ENCODE measurements around the gene CUX1. TPM values are rescaled to one million over a fixed set of nuclear protein-coding genes. Genes with fewer than 3 reads are reported as not detected.
"Not testable (repeated sequence)": the region's sequence is repeated elsewhere in the genome, so short reads cannot be mapped to it uniquely, and the experiment has no call there.

CUX1 gene
- total RNA-seq, 1 experiment from 2014 or later, result 49.8 TPM

DNA sequence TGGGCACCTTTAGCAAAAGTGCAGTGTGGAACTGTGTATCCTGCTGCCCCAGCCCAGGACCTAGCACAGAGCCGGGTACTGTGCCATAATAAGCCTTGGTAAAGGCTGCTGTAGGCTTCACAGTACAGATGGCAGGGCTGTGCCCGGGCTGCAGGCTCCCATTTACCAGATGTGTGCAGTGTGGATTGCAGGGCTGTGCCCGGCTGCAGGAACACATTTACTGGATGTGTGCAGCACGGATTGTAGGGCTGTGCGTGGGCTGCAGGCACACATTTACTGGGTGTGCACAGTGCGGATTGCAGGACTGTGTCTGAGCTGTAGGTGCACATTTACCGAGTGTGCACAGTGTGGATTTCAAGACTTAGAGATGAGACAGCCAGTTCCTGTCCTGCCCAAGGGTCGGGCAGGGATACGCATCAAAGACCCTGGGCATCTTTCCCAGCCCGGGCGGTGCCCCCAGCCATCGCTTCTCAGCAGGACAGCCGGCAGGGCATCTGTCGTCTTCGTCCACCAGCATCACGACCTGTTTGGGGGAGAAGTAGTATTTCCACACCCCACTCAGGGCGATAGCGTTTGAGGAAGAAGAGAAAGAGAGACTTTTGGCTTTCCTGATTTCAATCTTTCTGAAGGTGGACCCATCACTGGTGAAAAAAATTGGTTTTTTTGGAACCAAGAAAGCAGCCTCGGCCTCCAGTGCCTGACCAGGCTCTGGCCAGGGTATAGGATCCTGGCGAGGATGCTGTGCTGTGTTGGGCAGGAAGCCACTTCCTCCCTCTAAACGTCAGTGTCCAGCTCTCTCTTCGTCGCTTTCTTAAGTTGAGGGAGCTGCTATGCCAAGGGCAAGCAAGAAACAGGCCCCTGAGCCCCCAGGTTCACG, 180.8 kb downstream of the CUX1 start:
- no peak for DNase-seq (ENCODE audit: low read depth in 1 of 2, low spot score in 2 of 2)
- Histone ChIP-seq H3K4me1 (replicated peaks) (no peaks in the 10 kb centered on the region), H3K4me3 (no peak overlapping the region), H3K9me3 (replicated peaks) (no peaks in the 10 kb centered on the region), H3K27ac (no peak overlapping the region), H3K27me3 (replicated peaks) (no peaks in the 10 kb centered on the region), H3K36me3 (no peaks in the 10 kb centered on the region)

DNA sequence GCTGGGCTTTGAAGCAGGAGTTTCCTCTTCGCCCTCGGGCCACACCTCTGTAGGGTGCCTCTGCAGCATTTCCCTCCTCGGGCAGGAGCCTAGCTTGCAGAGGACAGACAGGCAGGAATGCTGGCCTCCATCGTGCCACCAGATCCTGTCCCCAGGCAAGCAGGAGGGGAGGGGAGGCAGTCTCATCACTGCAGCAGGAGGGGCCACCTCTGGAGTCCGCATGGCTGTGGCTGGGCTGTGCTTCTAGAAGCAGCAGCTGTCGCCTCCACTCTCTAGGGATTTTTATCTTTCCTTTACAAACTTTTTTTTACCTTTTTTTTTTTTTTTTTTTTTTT, 181.4 kb downstream of the CUX1 start:
- Histone ChIP-seq H3K4me3 (no peak overlapping the region), H3K9me3 (replicated peaks) (no peaks in the 10 kb centered on the region), H3K27me3 (replicated peaks) (no peaks in the 10 kb centered on the region), H3K27ac (no peak overlapping the region), H3K36me3 (no peaks in the 10 kb centered on the region), H3K4me1 (replicated peaks) (no peaks in the 10 kb centered on the region)
- no peak for DNase-seq (ENCODE audit: low read depth in 1 of 2, low spot score in 2 of 2)

DNA sequence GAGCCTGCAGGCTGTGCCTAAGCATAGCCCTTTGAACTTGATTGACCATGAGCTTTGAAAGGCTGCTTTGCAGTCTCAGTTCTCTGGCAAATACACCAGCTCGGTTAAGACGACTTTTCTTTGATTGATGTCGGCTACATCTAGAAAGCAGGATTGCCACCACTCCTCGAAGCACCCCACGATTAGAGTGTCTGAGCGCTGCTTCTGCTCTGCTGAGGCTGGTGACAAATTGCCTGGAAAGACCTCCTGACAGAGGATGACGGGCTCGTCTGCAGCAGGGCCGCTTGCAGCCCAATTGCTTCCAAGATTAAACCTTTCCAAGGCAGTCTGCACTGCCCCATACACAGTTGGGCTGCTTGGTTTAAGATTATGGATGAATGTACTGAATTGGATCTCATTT, 182.0 kb downstream of the CUX1 start:
- no peak for DNase-seq (ENCODE audit: low read depth in 1 of 2, low spot score in 2 of 2)
- Histone ChIP-seq H3K9me3 (replicated peaks) (no peaks in the 10 kb centered on the region), H3K4me1 (replicated peaks) (peaks cover 4% of the 10 kb centered on the region; the same call in 1 of the 2 replicates), H3K36me3 (no peaks in the 10 kb centered on the region), H3K4me3 (no peak overlapping the region), H3K27me3 (replicated peaks) (no peaks in the 10 kb centered on the region), H3K27ac (no peak overlapping the region)

DNA sequence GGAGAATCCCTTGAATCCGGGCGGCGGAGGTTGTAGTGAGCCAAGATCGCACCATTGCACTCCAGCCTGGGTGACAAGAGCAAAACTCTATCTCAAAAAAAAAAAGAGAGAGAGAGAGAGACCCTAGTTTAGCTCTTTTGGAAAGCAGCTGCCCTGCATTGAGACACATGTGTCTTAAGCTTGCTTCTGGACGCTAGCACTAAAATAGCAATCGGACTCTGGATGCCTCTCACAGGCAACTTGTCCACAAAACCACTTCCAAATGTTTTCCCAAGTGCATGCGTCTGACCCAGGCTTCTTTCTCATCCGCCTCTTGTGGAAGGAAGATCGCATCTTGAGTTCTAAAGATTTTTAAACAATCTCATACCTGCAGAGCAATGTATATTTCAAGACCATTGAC, 182.7 kb downstream of the CUX1 start:
- no peak overlapping the region for H3K27ac ChIP-seq
- H3K27me3 ChIP-seq (replicated peaks), result no peaks in the 10 kb centered on the region
- H3K36me3 ChIP-seq, result no peaks in the 10 kb centered on the region
- H3K4me1 ChIP-seq (replicated peaks), result peaks cover 5% of the 10 kb centered on the region; the same call in 1 of the 2 replicates
- no peak overlapping the region for H3K4me3 ChIP-seq
- DNase-seq (ENCODE audit: low read depth in 1 of 2, low spot score in 2 of 2), result no peak
- no peaks in the 10 kb centered on the region for H3K9me3 ChIP-seq (replicated peaks)

- H3K4me3 ChIP-seq, result no peak overlapping the region
- H3K27ac ChIP-seq, result no peak overlapping the region
- no peaks in the 10 kb centered on the region for H3K9me3 ChIP-seq (replicated peaks)
- peaks cover 5% of the 10 kb centered on the region; the same call in 1 of the 2 replicates for H3K4me1 ChIP-seq (replicated peaks)
- no peak for DNase-seq (ENCODE audit: low read depth in 1 of 2, low spot score in 2 of 2)
- H3K27me3 ChIP-seq (replicated peaks), result no peaks in the 10 kb centered on the region
- no peaks in the 10 kb centered on the region for H3K36me3 ChIP-seq
Measured at GRCh38 chr7:102004229-102004628, 186.8 kb downstream of the CUX1 start.

DNA sequence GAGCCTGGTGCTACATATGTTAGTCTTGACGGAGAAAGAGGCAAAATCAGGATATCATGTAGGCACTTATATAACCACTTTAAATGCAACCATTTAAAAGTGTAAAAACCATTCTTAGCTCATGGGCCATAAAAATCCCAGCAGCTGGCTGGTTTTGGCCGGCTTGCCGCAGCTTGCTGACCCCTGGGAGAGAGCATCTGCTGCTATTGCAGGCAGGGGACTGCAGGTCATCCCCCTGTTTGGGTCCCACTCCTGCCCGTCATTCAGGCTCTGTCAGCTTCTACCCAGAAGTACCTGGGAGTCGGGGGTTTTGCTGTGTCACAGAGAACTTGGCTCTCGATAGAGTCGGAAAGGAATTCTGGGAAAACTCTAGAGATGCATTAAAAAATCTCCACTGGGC, 187.4 kb downstream of the CUX1 start:
- Histone ChIP-seq H3K4me3 (no peak overlapping the region), H3K9me3 (replicated peaks) (no peaks in the 10 kb centered on the region), H3K36me3 (no peaks in the 10 kb centered on the region), H3K27me3 (replicated peaks) (no peaks in the 10 kb centered on the region), H3K4me1 (replicated peaks) (peaks cover 5% of the 10 kb centered on the region; the same call in 1 of the 2 replicates), H3K27ac (no peak overlapping the region)
- DNase-seq (ENCODE audit: low read depth in 1 of 2, low spot score in 2 of 2), result no peak

GRCh38 chr7:102005933-102006480, 188.6 kb downstream of the CUX1 start:
- H3K4me1 ChIP-seq (replicated peaks), result peaks cover 5% of the 10 kb centered on the region; the same call in 1 of the 2 replicates
- H3K27me3 ChIP-seq (replicated peaks), result no peaks in the 10 kb centered on the region
- no peak for DNase-seq (ENCODE audit: low read depth in 1 of 2, low spot score in 2 of 2)
- H3K4me3 ChIP-seq, result no peak overlapping the region
- no peaks in the 10 kb centered on the region for H3K9me3 ChIP-seq (replicated peaks)
- H3K27ac ChIP-seq, result no peak overlapping the region
- H3K36me3 ChIP-seq, result no peaks in the 10 kb centered on the region

DNA sequence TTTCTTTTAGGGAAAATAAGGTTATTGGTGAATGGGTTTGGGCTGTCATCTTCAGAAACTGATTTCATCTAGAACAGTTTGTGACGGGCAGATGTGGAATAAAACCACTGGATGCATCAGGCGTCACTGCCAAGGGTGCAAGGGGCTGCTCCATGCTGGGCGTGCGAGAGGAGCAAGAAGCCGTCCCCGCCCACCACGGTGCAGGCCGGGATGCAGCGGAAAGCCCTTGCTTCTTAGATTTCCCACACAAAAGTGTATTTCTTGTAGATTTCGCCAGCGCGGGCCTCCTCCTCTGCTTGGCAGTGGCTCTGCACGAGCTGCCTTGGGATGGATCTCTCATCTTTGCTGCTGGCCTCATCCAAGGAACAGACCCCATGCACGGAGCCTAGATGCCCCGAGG, 189.3 kb downstream of the CUX1 start:
- no peak for DNase-seq (ENCODE audit: low read depth in 1 of 2, low spot score in 2 of 2)
- H3K4me1 ChIP-seq (replicated peaks), result peaks cover 5% of the 10 kb centered on the region; the same call in 1 of the 2 replicates
- H3K27me3 ChIP-seq (replicated peaks), result no peaks in the 10 kb centered on the region
- no peaks in the 10 kb centered on the region for H3K9me3 ChIP-seq (replicated peaks)
- no peak overlapping the region for H3K27ac ChIP-seq
- H3K4me3 ChIP-seq, result no peak overlapping the region
- H3K36me3 ChIP-seq, result no peaks in the 10 kb centered on the region

DNA sequence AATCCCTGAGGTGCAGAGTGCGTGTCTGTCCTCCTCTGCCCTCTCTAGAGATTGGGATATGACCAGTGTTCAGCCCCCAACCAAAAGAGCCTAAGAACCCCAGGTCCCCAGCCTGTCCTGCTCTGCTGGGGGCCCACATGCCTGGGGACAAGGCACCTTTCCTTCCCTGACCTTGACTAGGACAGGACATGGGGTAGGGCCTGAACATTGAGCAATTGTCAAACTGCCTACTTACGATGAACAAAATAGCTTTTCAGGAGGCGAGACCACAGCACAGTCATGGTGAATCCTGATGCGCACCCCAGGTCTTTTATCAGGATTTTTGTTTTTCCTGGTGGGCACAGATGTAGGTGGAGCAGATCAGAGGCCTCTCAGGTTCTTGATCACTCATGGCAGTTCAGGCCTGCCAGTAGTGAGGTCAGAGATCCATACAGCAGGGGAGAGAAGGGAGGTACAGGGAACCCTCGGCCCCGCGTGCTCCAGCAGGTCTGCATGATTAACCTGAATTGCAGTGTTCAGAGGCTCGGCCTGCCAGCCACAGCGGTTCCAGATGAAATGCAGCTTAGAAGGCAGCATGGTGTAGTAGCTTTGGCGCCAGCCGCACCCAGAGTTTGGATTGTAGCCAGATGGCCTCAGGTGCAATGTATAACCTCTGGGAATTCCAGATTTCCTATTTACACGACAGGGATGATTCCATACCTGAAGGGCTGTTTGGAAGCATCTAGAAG, 191.3 kb downstream of the CUX1 start:
- H3K36me3 ChIP-seq, result no peaks in the 10 kb centered on the region
- H3K4me1 ChIP-seq (replicated peaks), result peaks cover 5% of the 10 kb centered on the region; the same call in 1 of the 2 replicates
- H3K27me3 ChIP-seq (replicated peaks), result no peaks in the 10 kb centered on the region
- no peaks in the 10 kb centered on the region for H3K9me3 ChIP-seq (replicated peaks)
- no peak for DNase-seq (ENCODE audit: low read depth in 1 of 2, low spot score in 2 of 2)
- H3K4me3 ChIP-seq, result no peak overlapping the region
- H3K27ac ChIP-seq, result no peak overlapping the region

DNA sequence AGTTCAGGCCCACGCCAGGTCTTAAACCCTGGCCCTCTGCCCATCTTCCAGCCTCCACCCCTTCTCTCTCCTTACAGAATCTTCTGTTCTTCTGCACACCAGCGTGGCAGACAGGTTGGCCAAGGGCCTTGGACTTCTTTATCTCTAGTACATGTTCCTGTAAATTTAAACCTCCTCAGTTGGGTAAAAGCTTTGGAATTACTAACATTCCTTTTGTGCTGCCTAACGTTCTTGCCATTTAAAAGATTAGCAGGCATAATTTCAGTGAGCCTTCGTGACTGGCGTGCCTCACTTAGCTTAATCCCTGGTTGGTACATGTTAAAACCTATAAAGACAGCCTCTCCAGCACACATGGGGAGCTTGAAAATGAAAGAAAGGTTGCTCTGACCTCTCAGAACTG, 192.2 kb downstream of the CUX1 start:
- Histone ChIP-seq H3K27me3 (replicated peaks) (no peaks in the 10 kb centered on the region), H3K4me1 (replicated peaks) (no peaks in the 10 kb centered on the region; the same call in 1 of the 2 replicates), H3K27ac (no peak overlapping the region), H3K36me3 (no peaks in the 10 kb centered on the region), H3K9me3 (replicated peaks) (no peaks in the 10 kb centered on the region), H3K4me3 (no peak overlapping the region)
- DNase-seq (ENCODE audit: low read depth in 1 of 2, low spot score in 2 of 2), result no peak

GRCh38 chr7:102012112-102012830, 194.8 kb downstream of the CUX1 start:
- H3K36me3 ChIP-seq; DNase-seq (ENCODE audit: low read depth in 1 of 2, low spot score in 2 of 2); H3K4me3 ChIP-seq; H3K4me1 ChIP-seq (replicated peaks); H3K27ac ChIP-seq; H3K27me3 ChIP-seq (replicated peaks); H3K9me3 ChIP-seq (replicated peaks): not testable (repeated sequence)

DNA sequence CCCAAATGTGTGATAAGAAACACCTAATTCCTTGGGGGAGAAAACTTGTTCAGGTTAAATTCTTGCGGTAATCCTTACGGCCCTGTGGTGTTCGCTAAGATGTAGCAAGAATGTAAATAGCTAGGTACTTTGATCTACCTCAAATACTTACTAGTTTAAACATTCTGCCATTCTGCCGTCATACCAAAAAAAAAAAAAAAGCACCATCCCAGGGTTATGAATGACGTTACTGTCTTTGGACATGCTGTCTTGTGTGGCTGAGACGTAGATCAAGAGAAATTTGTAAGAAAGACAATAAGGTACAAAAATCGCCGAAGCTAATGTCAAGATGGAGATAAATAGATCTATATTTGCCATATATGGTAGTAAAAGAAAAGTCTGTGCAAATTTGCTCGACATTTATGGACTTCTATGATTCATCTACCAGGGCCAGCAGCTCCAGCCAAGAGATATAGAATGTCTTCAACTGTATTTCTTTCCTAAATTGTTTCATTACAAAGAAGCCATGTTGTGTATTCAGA, 195.6 kb downstream of the CUX1 start:
- Histone ChIP-seq H3K4me3 (no peak overlapping the region), H3K36me3 (no peaks in the 10 kb centered on the region), H3K4me1 (replicated peaks) (no peaks in the 10 kb centered on the region), H3K27ac (no peak overlapping the region), H3K27me3 (replicated peaks) (no peaks in the 10 kb centered on the region), H3K9me3 (replicated peaks) (no peaks in the 10 kb centered on the region)
- no peak for DNase-seq (ENCODE audit: low read depth in 1 of 2, low spot score in 2 of 2)

DNA sequence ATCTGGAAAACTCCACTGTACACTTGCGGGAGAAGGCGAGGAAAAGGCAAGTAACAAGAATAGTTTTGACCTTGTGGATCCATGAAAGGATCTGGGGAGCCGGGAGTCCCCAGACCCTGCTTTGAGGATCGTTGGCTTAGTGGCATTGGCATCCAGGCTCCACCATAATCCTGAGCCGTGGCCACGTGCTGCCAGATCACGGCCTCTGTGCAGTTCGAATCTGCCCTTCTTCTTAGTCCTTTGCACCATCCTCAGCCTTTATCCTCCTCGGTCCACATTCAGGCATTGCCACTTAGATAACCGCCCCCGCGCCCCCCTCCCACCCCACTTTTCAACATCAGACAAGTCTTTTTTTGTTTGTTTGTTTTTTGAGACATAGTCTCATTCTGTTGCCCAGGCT, 201.4 kb downstream of the CUX1 start:
- no peaks in the 10 kb centered on the region for H3K4me1 ChIP-seq (replicated peaks)
- peaks cover 5% of the 10 kb centered on the region; the same call in 1 of the 2 replicates for H3K36me3 ChIP-seq
- no peak overlapping the region for H3K27ac ChIP-seq
- H3K27me3 ChIP-seq (replicated peaks), result no peaks in the 10 kb centered on the region
- no peak for DNase-seq (ENCODE audit: low read depth in 1 of 2, low spot score in 2 of 2)
- no peaks in the 10 kb centered on the region for H3K9me3 ChIP-seq (replicated peaks)
- H3K4me3 ChIP-seq, result no peak overlapping the region

All from SJSA1 (cell line).